Gastroesophageal sphincter (tissue), 3 donors: ENCODE results near the gene ADAM12.

ENCODE experiments used
- CTCF ChIP-seq, 4 experiments: fragments of 200-600 bp in 2 of 4; fragments of 450-650 bp in 2 of 4; sonication (generic) in 1 of 4; IDR thresholded peaks; one replicate each; pipeline ENCODE4 v1.5.1; 2017 to 2019; ENCODE audit warnings: antibody characterized with exemption in 4 of 4, mild to moderate bottlenecking in 2 of 4, moderate library complexity in 2 of 4
- EP300 ChIP-seq: sonication (generic); formaldehyde crosslinking; IDR thresholded peaks from one replicate; pipeline ENCODE4 v1.6.1; 2017; ENCODE audit warnings: antibody characterized with exemption, mild to moderate bottlenecking
- POLR2A ChIP-seq, 2 donors: fragments of 450-650 bp; IDR thresholded peaks; one replicate each; pipeline ENCODE4 v1.6.1; 2017; ENCODE audit warnings: antibody characterized with exemption in 2 of 2, mild to moderate bottlenecking in 2 of 2, moderate library complexity in 1 of 2
- POLR2AphosphoS5 ChIP-seq: sonication (generic); formaldehyde crosslinking; IDR thresholded peaks from one replicate; pipeline ENCODE4 v1.6.1; 2017; ENCODE audit warnings: antibody characterized with exemption

GRCh38 chr10:126387931-126388911 lies at the start of gene ADAM12:
- TF ChIP-seq CTCF (IDR thresholded peaks at IDR 0.05) (no peak), POLR2A (IDR thresholded peaks at IDR 0.05) (no peak), POLR2AphosphoS5 (no peak), EP300 (no peak)
